ENCODE data around the gene OS9. TPM values are rescaled to one million over a fixed set of nuclear protein-coding genes. Genes with fewer than 3 reads are reported as not detected.

OS9 gene
- total RNA-seq, 4 donors from 2014 or later = 262 to 393 (median 286) TPM

- Histone ChIP-seq H3K4me3 (replicated peaks in 1 of 3) (peak overlapping the region in 1 of 3 donors; percentile 79), H3K9me3 (no peaks in the 10 kb centered on the region), H3K27me3 (no peaks in the 10 kb centered on the region), H3K4me1 (peaks cover 22 to 39% of the 10 kb centered on the region in 2 donors), H3K36me3 (peaks cover 10 to 11% of the 10 kb centered on the region in 2 donors), H3K27ac (peak overlapping the region; percentile 35 to 74 (median 46))
- intact Hi-C loops (cut with DNase I) = no loop called here
- TF ChIP-seq CTCF (IDR thresholded peaks at IDR 0.05) (no peak), POLR2A (IDR thresholded peaks at IDR 0.05) (no peak)
- no peak for DNase-seq
- WGBS, 2 donors = no CpG with 5 or more reads among the region's 34 CpGs
Measured at GRCh38 chr12:57755194-57755453, 61.2 kb downstream of the OS9 start.

- H3K4me1 ChIP-seq = peaks cover 22 to 39% of the 10 kb centered on the region in 2 donors
Measured at GRCh38 chr12:57755454-57756372, 61.8 kb downstream of the OS9 start.

GRCh38 chr12:57756406-57757341 lies 62.7 kb downstream of the OS9 start:
- peak; percentile 42 to 47 for DNase-seq
- H3K27me3 ChIP-seq = no peaks in the 10 kb centered on the region
- intact Hi-C loops (cut with DNase I) = no loop called here
- peaks cover 9 to 10% of the 10 kb centered on the region in 2 donors for H3K36me3 ChIP-seq
- H3K4me3 ChIP-seq (replicated peaks in 1 of 3) = peak overlapping the region in 1 of 3 donors; percentile 79
- no peak for TF ChIP-seq POLR2A (IDR thresholded peaks at IDR 0.05)
- TF ChIP-seq CTCF (IDR thresholded peaks at IDR 0.05) = peak in 3 of 6 experiments; percentile 19 to 54 (median 25)
- 46 to 50% methylated on average over 16 to 22 of the region's 22 CpGs for WGBS, 2 donors
- peaks cover 13 to 30% of the 10 kb centered on the region in 2 donors for H3K4me1 ChIP-seq
- H3K27ac ChIP-seq = no peak overlapping the region
- H3K9me3 ChIP-seq = no peaks in the 10 kb centered on the region

More at GRCh38 chr12:57755454-57756372, 61.8 kb downstream of the OS9 start:
- intact Hi-C loops (cut with DNase I) = no loop called here
- Histone ChIP-seq H3K27me3 (no peaks in the 10 kb centered on the region), H3K36me3 (peaks cover 9 to 10% of the 10 kb centered on the region in 2 donors), H3K4me3 (replicated peaks in 1 of 3) (peak overlapping the region; percentile 19 to 79 (median 22)), H3K27ac (peak overlapping the region; percentile 35 to 74 (median 46)), H3K9me3 (no peaks in the 10 kb centered on the region)
- TF ChIP-seq POLR2A (IDR thresholded peaks at IDR 0.05) (peak in 1 of 2 donors; percentile 37), CTCF (IDR thresholded peaks at IDR 0.05) (no peak)
- DNase-seq = peak; percentile 64
- 3 to 5% methylated on average over 15 to 21 of the region's 76 CpGs for WGBS, 2 donors

- TF ChIP-seq CTCF (IDR thresholded peaks at IDR 0.05) (no peak), POLR2A (IDR thresholded peaks at IDR 0.05) (no peak)
- Histone ChIP-seq H3K36me3 (peaks cover 9 to 10% of the 10 kb centered on the region in 2 donors), H3K4me3 (replicated peaks in 1 of 3) (no peak overlapping the region), H3K27me3 (no peaks in the 10 kb centered on the region), H3K9me3 (no peaks in the 10 kb centered on the region), H3K27ac (no peak overlapping the region), H3K4me1 (peaks cover 13 to 28% of the 10 kb centered on the region in 2 donors)
- intact Hi-C loops (cut with DNase I) = no loop called here
- no peak for DNase-seq
- 96 to 97% methylated on average over 4 of the region's 4 CpGs for WGBS, 2 donors
Measured at GRCh38 chr12:57757771-57758170, 63.8 kb downstream of the OS9 start.
